HCT116 (cell line): Measurements from ENCODE around the gene NR4A1. TPM values are rescaled to one million over a fixed set of nuclear protein-coding genes. Genes with fewer than 3 reads are reported as not detected.

ENCODE experiments used
- ATAC-seq: fragments of 200-7000 bp; cut with Tn5 transposase; 2 replicates; pipeline ENCODE4 v1.9.1; 2020; ENCODE audit warnings: mild to moderate bottlenecking, moderate library complexity
- BruUV-seq: library from RNA; stranded (reverse); fragments of 400-500 nt; replicated peaks from 2 replicates; lab custom pipeline; 2021; lab: Mats Ljungman, UMichigan
- CTCF ChIA-PET: fragments of 300-600 bp; sonication (Branson Sonifier 250); formaldehyde crosslinking; loops from one replicate; lab custom pipeline; 2021; ENCODE audit warnings: antibody characterized with exemption; lab: Charles Lee
- POLR2A ChIA-PET: fragments of 300-600, 350-600 bp; sonication (Branson Sonifier 250); formaldehyde crosslinking; loops from one replicate; lab custom pipeline; 2021; ENCODE audit warnings: antibody characterized with exemption; lab: Charles Lee
- RAD21 ChIA-PET, 2 experiments: fragments of 300-600 bp; sonication (Branson Sonifier 250); formaldehyde crosslinking; loops; one replicate each; lab custom pipeline; 2023; ENCODE audit warnings: low total read pairs in 2 of 2; ENCODE audit not compliant: uncharacterized antibody in 2 of 2, unreplicated experiment in 2 of 2, low non-redundant PET in 1 of 2; lab: Charles Lee
- DNase-seq: peaks from one replicate; pipeline ENCODE4 v3.0.0-alpha.2; 2010; ENCODE audit warnings: low read depth, low spot score
- H2AFZ ChIP-seq: fragments of 200-600 bp; shearing (Covaris generic), sonication (generic); 2 replicates; pipeline ENCODE4 v1.6.1; 2017; ENCODE audit warnings: low read depth, mixed run types, mixed read lengths, antibody characterized with exemption, low read length; ENCODE audit not compliant: poor library complexity, severe bottlenecking
- H3K27ac ChIP-seq: 2 replicates; pipeline ENCODE4 v1.5.1; 2012; ENCODE audit warnings: low read depth, low read length
- H3K27me3 ChIP-seq: fragments of 200-600 bp; sonication (generic); 2 replicates; pipeline ENCODE4 v1.6.1; 2016; ENCODE audit warnings: mixed run types, low read length, mixed read lengths; ENCODE audit not compliant: insufficient read depth
- H3K36me3 ChIP-seq, 2 experiments: fragments of 200-500 bp in 1 of 2; fragments of 200-600 bp in 1 of 2; sonication (Bioruptor generic) in 1 of 2; sonication (generic) in 1 of 2; 2 replicates each; pipeline versions ENCODE4 v1.5.1 to v1.6.1; 2014 to 2016; ENCODE audit warnings: low read length in 2 of 2, inconsistent platforms in 1 of 2, mixed read lengths in 1 of 2, mixed run types in 1 of 2; ENCODE audit not compliant: insufficient read depth in 2 of 2, control insufficient read depth in 1 of 2
- H3K4me1 ChIP-seq, 2 experiments: fragments of 200-600 bp in 1 of 2; sonication (generic) in 1 of 2; 2 replicates each; pipeline versions ENCODE4 v1.5.1 to v1.6.1; 2012 to 2017; ENCODE audit warnings: low read length in 2 of 2, inconsistent platforms in 1 of 2, mild to moderate bottlenecking in 1 of 2, mixed read lengths in 1 of 2, mixed run types in 1 of 2, moderate library complexity in 1 of 2; ENCODE audit not compliant: insufficient read depth in 2 of 2, control insufficient read depth in 1 of 2
- H3K4me2 ChIP-seq: fragments of 200-600 bp; sonication (generic); 2 replicates; pipeline ENCODE4 v1.6.1; 2017; ENCODE audit warnings: mixed run types, low read length, mixed read lengths
- H3K4me3 ChIP-seq, 2 experiments: fragments of 200-600 bp in 1 of 2; sonication (generic) in 1 of 2; replicated peaks in 1 of 2; 2 replicates each; pipeline ENCODE4 v1.5.1; 2011 to 2016; ENCODE audit warnings: low read length in 2 of 2, control low read depth in 1 of 2, low read depth in 1 of 2, mild to moderate bottlenecking in 1 of 2, mixed read lengths in 1 of 2, mixed run types in 1 of 2
- H3K79me2 ChIP-seq: fragments of 200-600 bp; sonication (generic); 2 replicates; pipeline ENCODE4 v1.6.1; 2017; ENCODE audit warnings: mild to moderate bottlenecking, mixed run types, low read length, moderate library complexity, mixed read lengths; ENCODE audit not compliant: insufficient read depth
- H3K9ac ChIP-seq: fragments of 200-600 bp; sonication (generic); 2 replicates; pipeline ENCODE4 v1.6.1; 2016; ENCODE audit warnings: low read length, mixed read lengths
- H3K9me2 ChIP-seq: fragments of 200-600 bp; sonication (generic), shearing (Covaris generic); 2 replicates; pipeline ENCODE4 v1.6.1; 2017; ENCODE audit warnings: mixed run types, mild to moderate bottlenecking, moderate library complexity; ENCODE audit not compliant: insufficient read depth
- H3K9me3 ChIP-seq, 2 experiments: fragments of 200-500 bp in 1 of 2; fragments of 200-600 bp in 1 of 2; sonication (Bioruptor generic) in 1 of 2; sonication (generic) in 1 of 2; 2 replicates each; pipeline ENCODE4 v1.6.1; 2014 to 2017; ENCODE audit warnings: low read length in 2 of 2, mixed read lengths in 2 of 2, inconsistent platforms in 1 of 2, low read depth in 1 of 2, mild to moderate bottlenecking in 1 of 2, mixed run types in 1 of 2, moderate library complexity in 1 of 2; ENCODE audit not compliant: control insufficient read depth in 1 of 2, insufficient read depth in 1 of 2
- H4K20me1 ChIP-seq: fragments of 200-600 bp; sonication (generic), shearing (Covaris generic); 2 replicates; pipeline ENCODE4 v1.6.1; 2017; ENCODE audit warnings: mixed run types, mild to moderate bottlenecking, moderate library complexity; ENCODE audit not compliant: insufficient read depth
- CEBPB ChIP-seq: IDR thresholded peaks from 2 replicates; pipeline ENCODE4 v1.6.1; 2012; ENCODE audit warnings: low read depth
- ELF1 ChIP-seq: IDR thresholded peaks from 2 replicates; pipeline ENCODE4 v1.6.1; 2012; ENCODE audit warnings: low read depth, borderline replicate concordance
- EZH2 ChIP-seq: fragments of 200-600 bp; sonication (generic); IDR thresholded peaks from 2 replicates; pipeline ENCODE4 v1.6.1; 2017; ENCODE audit warnings: antibody characterized with exemption, mixed run types
- POLR2A ChIP-seq: IDR thresholded peaks from 2 replicates; pipeline ENCODE4 v1.7.0; 2011; ENCODE audit warnings: borderline replicate concordance; ENCODE audit not compliant: insufficient read depth, insufficient read length; ENCODE audit errors: extremely low read depth
- POLR2AphosphoS5 ChIP-seq: IDR thresholded peaks from 2 replicates; pipeline ENCODE4 v1.6.1; 2011; ENCODE audit warnings: mild to moderate bottlenecking, low read depth, low read length, moderate library complexity
- RAD21 ChIP-seq: IDR thresholded peaks from 2 replicates; pipeline ENCODE4 v1.6.1; 2012; ENCODE audit warnings: low read depth, mild to moderate bottlenecking
- REST ChIP-seq: IDR thresholded peaks from 2 replicates; pipeline ENCODE4 v1.6.1; 2012; ENCODE audit warnings: low read depth
- SP1 ChIP-seq: IDR thresholded peaks from 2 replicates; pipeline ENCODE4 v1.6.1; 2012; ENCODE audit warnings: low read depth
- TCF7L2 ChIP-seq: IDR thresholded peaks from 2 replicates; pipeline ENCODE4 v1.7.0; 2011; ENCODE audit warnings: borderline replicate concordance, inconsistent platforms; ENCODE audit not compliant: insufficient read depth, insufficient read length; ENCODE audit errors: extremely low read depth
- YY1 ChIP-seq: IDR thresholded peaks from 2 replicates; pipeline ENCODE4 v1.6.1; 2011; ENCODE audit warnings: low read length, low read depth, moderate library complexity, mild to moderate bottlenecking; ENCODE audit not compliant: insufficient replicate concordance; ENCODE audit errors: extremely low read depth
- ZNF274 ChIP-seq: fragments of 200-500 bp; sonication (Bioruptor generic); IDR thresholded peaks from 2 replicates; pipeline ENCODE4 v1.6.1; 2014; ENCODE audit warnings: mild to moderate bottlenecking, low read depth, low read length, inconsistent platforms
- intact Hi-C: fragments of 100-400 bp; cut with micrococcal nuclease; formaldehyde crosslinking; loops from 2 replicates; pipeline ENCODE4 v1.10.0; 2022
- total RNA-seq: library from RNA; stranded (reverse); gene quantifications from one replicate; pipeline ENCODE4 v1.2.1, GENCODE V29; 2021; ENCODE audit not compliant: unreplicated experiment

The NR4A1 gene
- total RNA-seq, 1 experiment from 2014 or later: 35.3 TPM

- no peak overlapping the region for H3K4me2 ChIP-seq
- no peaks in the 10 kb centered on the region for H3K9me3 ChIP-seq
- no peak overlapping the region for H2AFZ ChIP-seq
- no peaks in the 10 kb centered on the region for H3K36me3 ChIP-seq
- no peak overlapping the region for H3K27ac ChIP-seq
- TF ChIP-seq EZH2 (no peak), SP1 (no peak), POLR2AphosphoS5 (no peak), TCF7L2 (no peak), RAD21 (no peak), REST (no peak), YY1 (no peak), CEBPB (no peak), ELF1 (no peak), ZNF274 (no peak), POLR2A (no peak)
- TF ChIP-seq, all 23 proteins: peak for 0
- Histone ChIP-seq H3K4me3 (no peak overlapping the region), H3K4me1 (peaks cover 0 to 5% of the 10 kb centered on the region in 2 experiments; a peak in 1 of 4 replicates), H3K79me2 (no peaks in the 10 kb centered on the region), H3K9me2 (no peaks in the 10 kb centered on the region), H3K27me3 (peaks cover 18% of the 10 kb centered on the region), H3K9ac (no peak overlapping the region), H4K20me1 (no peaks in the 10 kb centered on the region)
- DNase-seq: no peak
- POLR2A ChIA-PET: no interaction called here
- CTCF ChIA-PET: interaction anchor here (1.0 to 8.9 kb wide), 2 partner anchors 35 to 62 kb away, joined by 3 to 123 read pairs; no protein-coding TSS in a partner anchor
- BruUV-seq: no TSS peak
- RAD21 ChIA-PET: interaction anchor here (1.2 kb wide), 2 partner anchors 60 to 61 kb away, joined by 3 read pairs; no protein-coding TSS in a partner anchor
- intact Hi-C loops: no loop called here
- ATAC-seq: no peak
These were observed 35.1 kb downstream of the NR4A1 start for GRCh38 chr12:52086366-52086765.
